Measurements from ENCODE around the gene OR2T4. TPM values are rescaled to one million over a fixed set of nuclear protein-coding genes. Genes with fewer than 3 reads are reported as not detected.

The OR2T4 gene
- total RNA-seq, 1 experiment from 2014 or later: not detected

DNA sequence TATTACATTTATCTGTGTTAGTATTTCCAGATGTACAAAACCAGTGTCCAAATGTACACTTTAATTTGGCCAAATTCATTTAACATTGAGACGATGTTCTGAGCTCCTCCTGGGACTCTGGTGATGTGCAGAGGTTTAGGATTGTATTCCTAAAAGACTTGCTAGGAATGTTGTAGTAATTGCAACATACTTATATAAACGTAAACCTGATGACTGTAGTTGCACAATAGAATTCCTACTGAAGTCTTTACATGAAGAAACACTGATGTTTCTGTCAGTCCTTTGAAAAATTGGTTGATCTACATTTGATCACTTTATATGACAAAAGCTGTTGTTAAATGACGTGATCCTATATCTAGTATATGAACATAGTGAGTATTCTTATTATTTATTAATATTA, 18.0 kb upstream of the OR2T4 start:
- Histone ChIP-seq H3K4me2 (ENCODE audit: low read length) (no peak overlapping the region), H3K36me3 (ENCODE audit: control insufficient read depth in 1 of 2, insufficient read depth in 2 of 2, low read length in 2 of 2) (no peaks in the 10 kb centered on the region), H3K4me1 (ENCODE audit: control insufficient read depth in 1 of 2, insufficient read depth in 2 of 2, low read length in 2 of 2) (no peaks in the 10 kb centered on the region), H3K79me2 (ENCODE audit: insufficient read depth, low read length) (no peaks in the 10 kb centered on the region), H3K9me3 (ENCODE audit: control insufficient read depth in 1 of 2, insufficient read depth in 1 of 2, low read depth in 1 of 2, low read length in 2 of 2) (peaks cover 0 to 18% of the 10 kb centered on the region in 2 experiments; a peak in 2 of 4 replicates), H4K20me1 (ENCODE audit: insufficient read depth) (no peaks in the 10 kb centered on the region), H3K9ac (ENCODE audit: low read length) (no peak overlapping the region), H3K9me2 (ENCODE audit: insufficient read depth) (no peaks in the 10 kb centered on the region), H3K4me3 (replicated peaks in 1 of 2; ENCODE audit: low read depth in 1 of 2, low read length in 2 of 2) (no peak overlapping the region), H3K27me3 (ENCODE audit: insufficient read depth, low read length) (no peaks in the 10 kb centered on the region), H2AFZ (ENCODE audit: low read depth, low read length, poor library complexity, severe bottlenecking) (no peak overlapping the region), H3K27ac (ENCODE audit: low read depth, low read length) (no peak overlapping the region)
- BruUV-seq (replicated peaks): no TSS peak
- DNase-seq (ENCODE audit: low read depth, low spot score) (no peak), ATAC-seq (no peak)
- ChIA-PET CTCF (no interaction called here), RAD21 (ENCODE audit: low non-redundant PET in 1 of 2, low total read pairs in 2 of 2, uncharacterized antibody in 2 of 2, unreplicated experiment in 2 of 2) (no interaction called here), POLR2A (no interaction called here)
- TF ChIP-seq CEBPB (IDR thresholded peaks at IDR 0.05; ENCODE audit: low read depth) (no peak), JUND (IDR thresholded peaks at IDR 0.05) (no peak), SP1 (IDR thresholded peaks at IDR 0.05; ENCODE audit: low read depth) (no peak), EZH2phosphoT487 (IDR thresholded peaks at IDR 0.05; ENCODE audit: borderline replicate concordance) (no peak), CBX3 (IDR thresholded peaks at IDR 0.05; ENCODE audit: low read depth) (no peak), SRF (IDR thresholded peaks at IDR 0.05; ENCODE audit: low read depth) (no peak), EZH2 (IDR thresholded peaks at IDR 0.05) (no peak), POLR2AphosphoS5 (IDR thresholded peaks at IDR 0.05; ENCODE audit: low read depth, low read length) (no peak), YY1 (IDR thresholded peaks at IDR 0.05; ENCODE audit: extremely low read depth, insufficient replicate concordance, low read depth, low read length) (no peak)
- TF ChIP-seq, protein P1, sequence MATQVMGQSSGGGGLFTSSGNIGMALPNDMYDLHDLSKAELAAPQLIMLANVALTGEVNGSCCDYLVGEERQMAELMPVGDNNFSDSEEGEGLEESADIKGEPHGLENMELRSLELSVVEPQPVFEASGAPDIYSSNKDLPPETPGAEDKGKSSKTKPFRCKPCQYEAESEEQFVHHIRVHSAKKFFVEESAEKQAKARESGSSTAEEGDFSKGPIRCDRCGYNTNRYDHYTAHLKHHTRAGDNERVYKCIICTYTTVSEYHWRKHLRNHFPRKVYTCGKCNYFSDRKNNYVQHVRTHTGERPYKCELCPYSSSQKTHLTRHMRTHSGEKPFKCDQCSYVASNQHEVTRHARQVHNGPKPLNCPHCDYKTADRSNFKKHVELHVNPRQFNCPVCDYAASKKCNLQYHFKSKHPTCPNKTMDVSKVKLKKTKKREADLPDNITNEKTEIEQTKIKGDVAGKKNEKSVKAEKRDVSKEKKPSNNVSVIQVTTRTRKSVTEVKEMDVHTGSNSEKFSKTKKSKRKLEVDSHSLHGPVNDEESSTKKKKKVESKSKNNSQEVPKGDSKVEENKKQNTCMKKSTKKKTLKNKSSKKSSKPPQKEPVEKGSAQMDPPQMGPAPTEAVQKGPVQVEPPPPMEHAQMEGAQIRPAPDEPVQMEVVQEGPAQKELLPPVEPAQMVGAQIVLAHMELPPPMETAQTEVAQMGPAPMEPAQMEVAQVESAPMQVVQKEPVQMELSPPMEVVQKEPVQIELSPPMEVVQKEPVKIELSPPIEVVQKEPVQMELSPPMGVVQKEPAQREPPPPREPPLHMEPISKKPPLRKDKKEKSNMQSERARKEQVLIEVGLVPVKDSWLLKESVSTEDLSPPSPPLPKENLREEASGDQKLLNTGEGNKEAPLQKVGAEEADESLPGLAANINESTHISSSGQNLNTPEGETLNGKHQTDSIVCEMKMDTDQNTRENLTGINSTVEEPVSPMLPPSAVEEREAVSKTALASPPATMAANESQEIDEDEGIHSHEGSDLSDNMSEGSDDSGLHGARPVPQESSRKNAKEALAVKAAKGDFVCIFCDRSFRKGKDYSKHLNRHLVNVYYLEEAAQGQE (IDR thresholded peaks at IDR 0.05; ENCODE audit: low read depth): no peak
- TF ChIP-seq, protein P2, sequence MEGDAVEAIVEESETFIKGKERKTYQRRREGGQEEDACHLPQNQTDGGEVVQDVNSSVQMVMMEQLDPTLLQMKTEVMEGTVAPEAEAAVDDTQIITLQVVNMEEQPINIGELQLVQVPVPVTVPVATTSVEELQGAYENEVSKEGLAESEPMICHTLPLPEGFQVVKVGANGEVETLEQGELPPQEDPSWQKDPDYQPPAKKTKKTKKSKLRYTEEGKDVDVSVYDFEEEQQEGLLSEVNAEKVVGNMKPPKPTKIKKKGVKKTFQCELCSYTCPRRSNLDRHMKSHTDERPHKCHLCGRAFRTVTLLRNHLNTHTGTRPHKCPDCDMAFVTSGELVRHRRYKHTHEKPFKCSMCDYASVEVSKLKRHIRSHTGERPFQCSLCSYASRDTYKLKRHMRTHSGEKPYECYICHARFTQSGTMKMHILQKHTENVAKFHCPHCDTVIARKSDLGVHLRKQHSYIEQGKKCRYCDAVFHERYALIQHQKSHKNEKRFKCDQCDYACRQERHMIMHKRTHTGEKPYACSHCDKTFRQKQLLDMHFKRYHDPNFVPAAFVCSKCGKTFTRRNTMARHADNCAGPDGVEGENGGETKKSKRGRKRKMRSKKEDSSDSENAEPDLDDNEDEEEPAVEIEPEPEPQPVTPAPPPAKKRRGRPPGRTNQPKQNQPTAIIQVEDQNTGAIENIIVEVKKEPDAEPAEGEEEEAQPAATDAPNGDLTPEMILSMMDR (IDR thresholded peaks at IDR 0.05 in 2 of 3, conservative IDR thresholded peaks at IDR 0.05 in 1 of 3; ENCODE audit: borderline replicate concordance in 1 of 3, insufficient read depth in 1 of 3, low read depth in 2 of 3, low read length in 2 of 3): no peak
- intact Hi-C loops (cut with micrococcal nuclease): no loop called here

Data from HCT116 (cell line).